Posterior vena cava (tissue), 2 donors: ENCODE measurements around the gene DPYSL4. TPM values are rescaled to one million over a fixed set of nuclear protein-coding genes. Genes with fewer than 3 reads are reported as not detected.

ENCODE experiments used
- DNase-seq: peaks from one replicate; pipeline ENCODE4 v3.0.0-alpha.2; 2020; ENCODE audit warnings: low spot score
- intact Hi-C, 2 donors: fragments of 100-400 bp; cut with DNase I; formaldehyde crosslinking; loops; one replicate each; pipeline versions ENCODE4 v1.14.1 to v1.14.2; 2022 to 2023
- total RNA-seq, 2 donors: library from RNA; stranded (reverse); fragmentation: NEBNext Ultra II Directional; extraction: Animal tissue kit (Norgen Biotek cat#: 25700); gene quantifications; one replicate each; pipeline ENCODE4 v1.2.1, GENCODE V29; 2021
- donor health status: DM: yes; HTN: yes; CAD: no.
- donor health status: DM: yes; HTN: yes; CAD: no.

The DPYSL4 gene
- total RNA-seq, 2 donors from 2014 or later = 1.4 to 2.1 TPM

DNA sequence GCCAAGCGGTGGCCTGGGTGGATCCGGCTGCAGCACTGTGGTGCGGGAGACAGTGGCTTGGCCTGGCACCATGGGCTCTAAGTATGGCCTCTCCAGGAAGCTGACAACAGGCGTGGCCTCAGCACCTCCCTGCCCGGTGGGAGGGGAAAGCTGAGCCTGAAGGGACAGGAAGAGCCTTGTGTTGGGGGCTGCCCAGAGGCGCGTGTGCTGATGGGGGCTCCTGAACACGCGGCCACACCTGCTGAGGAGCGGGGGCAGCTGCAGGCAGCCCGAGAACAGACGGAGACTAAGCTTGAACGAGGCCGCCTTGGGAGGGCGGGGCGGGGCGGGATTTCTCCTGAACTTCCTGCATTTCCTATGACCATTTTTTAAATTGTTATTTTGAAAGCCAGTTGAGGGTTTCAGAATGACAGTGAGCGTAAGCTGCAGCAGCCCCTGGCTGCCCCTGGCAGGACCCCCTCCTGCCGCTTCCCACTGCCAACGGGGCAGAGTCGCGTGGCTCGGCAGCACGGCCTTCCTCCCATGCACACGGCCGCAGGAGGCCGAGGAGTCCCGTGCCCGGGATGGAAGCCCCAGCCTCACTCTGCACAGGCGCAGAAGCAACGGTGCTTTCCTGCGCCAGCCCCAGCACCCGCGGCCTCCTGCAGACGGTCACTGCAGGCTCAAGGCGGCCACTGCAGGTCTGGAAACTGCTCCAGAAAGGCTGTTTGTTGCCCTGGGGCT is 43.2 kb downstream of the DPYSL4 start:
- intact Hi-C loops = loop anchor here in 1 of 2 donors (5.0 to 10.0 kb wide), 2 partner anchors 222 to 415 kb away; no protein-coding TSS in a partner anchor
- DNase-seq = no peak

DNA sequence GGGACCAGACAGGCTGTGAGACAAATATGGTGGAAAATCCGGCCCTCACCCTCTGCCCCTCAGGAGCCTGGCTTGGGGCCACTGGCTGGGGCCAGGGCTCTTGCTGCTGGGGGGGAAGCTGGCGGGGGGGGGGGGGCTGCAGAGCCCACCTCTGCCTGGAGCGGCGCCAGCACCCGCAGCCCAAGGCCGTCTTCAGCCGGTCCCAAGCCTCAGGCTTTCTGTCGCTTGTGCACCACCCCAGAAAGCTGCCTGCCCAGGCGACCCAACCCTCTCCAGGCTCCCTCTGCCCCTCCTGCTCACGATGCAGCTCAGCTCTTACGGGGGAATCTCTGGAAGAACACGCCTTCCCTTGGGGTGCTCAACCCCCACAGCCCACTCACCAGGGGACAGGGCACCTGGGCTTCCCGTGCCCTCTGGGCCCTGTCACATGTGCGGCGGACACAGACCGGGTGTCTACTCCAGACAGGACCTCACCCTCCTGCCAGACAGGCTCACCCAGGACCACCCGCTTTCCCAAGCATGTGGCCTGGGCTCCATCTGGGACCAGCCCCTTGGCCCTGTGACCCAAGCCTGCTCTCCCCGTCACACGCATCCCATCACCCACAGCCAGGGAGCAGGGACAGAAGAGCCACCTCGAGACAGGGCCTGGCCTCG is 43.9 kb downstream of the DPYSL4 start:
- intact Hi-C loops = loop anchor here in 1 of 2 donors (10.0 kb wide), 1 partner anchor 414 kb away; no protein-coding TSS in a partner anchor
- no peak for DNase-seq

DNA sequence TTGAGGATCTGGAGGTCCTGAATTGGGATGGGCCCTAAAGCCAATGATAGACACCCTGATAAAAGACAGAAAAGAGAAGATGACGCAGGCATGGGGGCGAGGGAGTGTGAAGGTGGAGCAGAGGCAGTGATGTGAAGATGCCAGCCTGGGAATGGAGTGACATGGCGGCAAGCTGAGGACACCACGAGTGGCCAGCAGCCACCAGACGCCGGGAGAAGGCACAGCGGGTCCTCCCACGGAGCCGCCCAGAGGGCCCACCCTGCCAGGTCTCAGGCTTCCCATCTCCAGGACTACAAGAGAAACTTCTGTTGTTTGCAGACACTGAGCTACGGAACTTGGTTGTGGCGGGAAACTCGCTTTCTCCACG is 44.9 kb downstream of the DPYSL4 start:
- DNase-seq = no peak
- intact Hi-C loops = loop anchor here in 1 of 2 donors (10.0 kb wide), 1 partner anchor 413 kb away; no protein-coding TSS in a partner anchor

DNA sequence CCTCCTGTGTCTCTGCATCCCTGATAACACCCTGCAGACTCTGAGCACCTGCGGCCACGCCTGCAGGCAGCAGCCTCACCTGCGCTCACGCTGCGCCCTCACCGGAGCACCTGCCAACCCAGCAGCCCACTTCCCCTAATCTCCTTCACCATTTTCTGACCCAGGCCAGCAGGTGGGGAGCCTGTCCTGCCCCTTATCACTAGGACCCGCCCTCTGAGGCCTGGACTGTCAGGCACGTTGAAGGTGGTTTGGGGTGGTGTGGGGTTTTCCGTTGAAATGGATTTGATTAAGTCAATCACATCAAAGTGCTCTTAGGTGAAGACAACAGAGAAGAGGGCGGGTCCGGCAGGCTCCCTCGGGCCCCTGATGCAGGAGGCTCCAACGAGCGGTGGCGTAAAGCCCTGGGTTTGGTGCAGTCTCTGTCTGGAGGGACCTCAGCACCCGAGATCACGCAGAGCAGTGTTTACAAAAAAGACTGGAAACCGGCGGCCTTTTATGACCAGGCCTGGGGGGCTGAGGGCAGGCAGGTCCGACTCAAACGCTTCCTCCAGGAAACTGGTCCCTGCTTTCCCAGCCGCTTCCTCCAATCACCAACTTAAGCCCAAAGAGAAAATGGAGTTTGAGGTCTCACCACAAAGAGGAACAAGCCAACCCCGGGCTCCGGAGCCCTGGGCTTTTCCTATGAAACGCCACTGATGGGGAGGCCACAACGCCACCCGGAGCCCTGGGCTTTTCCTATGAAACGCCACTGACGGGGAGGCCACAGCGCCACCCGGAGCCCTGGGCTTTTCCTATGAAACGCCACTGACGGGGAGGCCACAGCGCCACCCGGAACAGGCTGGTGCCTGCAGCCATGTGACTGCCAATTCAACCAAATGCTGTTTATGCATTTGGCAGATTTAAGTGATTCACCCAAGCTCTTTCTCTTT is 45.5 kb downstream of the DPYSL4 start:
- intact Hi-C loops = loop anchor here in 1 of 2 donors (10.0 kb wide), 1 partner anchor 413 kb away; no protein-coding TSS in a partner anchor
- no peak for DNase-seq

DNA sequence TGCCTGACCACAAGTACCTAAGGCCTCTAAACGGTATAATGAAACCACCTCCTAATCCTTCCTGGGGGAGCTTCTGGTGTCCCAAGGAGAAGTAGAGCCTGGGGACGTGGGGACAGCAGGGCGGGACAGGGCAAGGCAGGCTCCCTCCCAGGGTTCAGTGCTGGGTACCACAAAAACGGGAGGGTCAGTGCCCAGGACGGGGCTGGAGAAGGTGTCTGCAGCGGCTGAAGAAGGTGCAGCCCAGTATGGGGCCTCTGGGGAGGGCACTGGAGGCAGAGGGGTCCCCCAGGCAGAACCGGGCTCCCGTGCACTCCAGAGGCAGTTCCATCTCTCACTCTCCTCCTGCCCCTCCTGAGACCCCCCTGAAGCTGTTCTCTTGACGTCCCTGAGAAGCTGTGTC is 46.2 kb downstream of the DPYSL4 start:
- DNase-seq = no peak
- intact Hi-C loops = loop anchor here in 1 of 2 donors (10.0 kb wide), 1 partner anchor 412 kb away; no protein-coding TSS in a partner anchor

DNA sequence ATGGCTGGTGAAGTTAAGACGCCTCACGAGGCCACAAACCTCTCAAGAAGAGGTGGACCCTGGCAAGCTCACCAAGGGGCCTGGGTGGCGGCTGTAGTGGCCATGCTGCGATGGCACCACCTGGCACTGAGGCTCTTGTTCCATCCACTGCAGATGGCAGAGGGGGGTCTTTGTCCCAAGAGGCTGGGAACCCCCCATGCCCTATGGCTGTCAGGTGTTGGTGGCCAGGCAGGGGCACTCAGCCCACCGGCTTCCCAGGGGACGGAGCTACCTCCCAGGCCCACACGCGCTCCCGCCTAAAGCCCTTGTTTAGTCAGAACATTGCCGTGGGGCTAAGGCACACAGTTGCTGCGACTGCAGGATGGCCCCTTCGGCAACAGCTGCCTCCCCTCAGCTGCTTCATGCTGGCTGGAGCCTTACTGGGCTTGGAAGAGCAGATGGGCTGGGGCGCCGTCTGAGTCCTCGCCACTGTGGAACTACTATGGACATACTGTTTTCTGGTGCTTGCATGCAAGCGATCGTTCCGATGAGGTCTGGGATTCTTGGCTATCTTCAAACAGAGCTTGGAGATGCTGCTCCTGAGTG is 46.8 kb downstream of the DPYSL4 start:
- DNase-seq = no peak
- intact Hi-C loops = loop anchor here in 1 of 2 donors (10.0 kb wide), 1 partner anchor 411 kb away; no protein-coding TSS in a partner anchor

DNA sequence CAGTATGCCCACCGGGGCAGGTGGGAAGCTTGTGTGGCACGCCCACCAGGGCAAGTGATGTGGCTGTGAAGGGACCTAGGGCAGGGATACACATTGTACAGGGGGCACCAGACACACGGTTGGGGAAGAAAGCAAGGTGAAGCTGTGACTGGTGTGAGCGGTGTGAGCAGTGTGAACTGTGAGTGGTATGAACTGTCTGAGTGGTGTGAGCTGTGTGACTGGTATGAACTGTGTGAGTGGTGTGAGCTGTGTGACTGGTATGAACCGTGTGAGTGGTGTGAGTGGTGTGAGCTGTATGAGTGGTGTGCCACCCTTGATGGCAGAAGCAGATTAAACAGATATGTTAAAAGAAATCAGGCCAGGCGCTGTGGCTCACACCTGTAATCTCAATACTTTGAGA is 48.1 kb downstream of the DPYSL4 start:
- intact Hi-C loops = loop anchor here in 1 of 2 donors (10.0 kb wide), 1 partner anchor 410 kb away; no protein-coding TSS in a partner anchor
- DNase-seq = no peak

DNA sequence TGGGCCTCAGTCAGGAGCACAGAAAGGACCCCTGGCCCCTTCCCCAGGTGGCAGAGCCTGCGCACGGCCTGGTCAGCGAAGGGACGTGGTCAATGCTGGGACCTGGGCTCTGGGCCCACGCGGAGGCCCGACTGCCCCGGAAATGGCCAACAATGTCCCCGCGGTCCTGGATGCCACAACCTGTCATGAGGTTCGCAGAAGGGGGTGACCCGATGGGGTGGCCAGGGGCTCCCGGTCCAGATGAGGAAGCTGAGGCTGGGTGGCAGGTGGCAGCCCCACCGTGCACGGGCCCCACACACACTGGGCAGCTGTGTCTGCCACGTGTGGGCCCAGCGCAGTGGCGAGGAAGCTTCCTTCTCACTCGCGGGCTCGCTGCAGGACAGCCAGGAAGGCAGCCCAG is 49.4 kb downstream of the DPYSL4 start:
- no peak for DNase-seq
- intact Hi-C loops = loop anchor here in 1 of 2 donors (10.0 kb wide), 1 partner anchor 409 kb away; no protein-coding TSS in a partner anchor

DNA sequence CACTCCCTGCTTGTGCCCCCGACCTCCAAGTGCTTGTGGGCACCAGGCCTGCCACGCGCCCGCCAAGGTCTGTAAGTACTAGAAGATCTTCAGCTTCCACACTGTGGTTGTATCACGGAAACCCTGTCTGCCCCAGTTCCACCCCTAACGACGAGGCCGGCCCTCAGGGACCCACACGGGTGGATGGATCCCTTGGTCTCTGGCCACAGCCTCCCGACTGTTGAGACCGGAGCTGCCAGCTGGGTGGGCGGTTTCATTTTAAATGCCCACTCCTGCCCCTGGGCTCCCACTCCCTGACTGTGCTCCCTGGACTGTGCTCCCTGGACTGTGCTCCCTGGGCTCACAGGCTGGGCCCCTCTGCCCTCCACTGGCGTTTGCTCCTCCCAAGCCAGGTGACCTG is 50.1 kb downstream of the DPYSL4 start:
- intact Hi-C loops = loop anchor here in 1 of 2 donors (10.0 kb wide), 1 partner anchor 408 kb away; no protein-coding TSS in a partner anchor
- no peak for DNase-seq

DNA sequence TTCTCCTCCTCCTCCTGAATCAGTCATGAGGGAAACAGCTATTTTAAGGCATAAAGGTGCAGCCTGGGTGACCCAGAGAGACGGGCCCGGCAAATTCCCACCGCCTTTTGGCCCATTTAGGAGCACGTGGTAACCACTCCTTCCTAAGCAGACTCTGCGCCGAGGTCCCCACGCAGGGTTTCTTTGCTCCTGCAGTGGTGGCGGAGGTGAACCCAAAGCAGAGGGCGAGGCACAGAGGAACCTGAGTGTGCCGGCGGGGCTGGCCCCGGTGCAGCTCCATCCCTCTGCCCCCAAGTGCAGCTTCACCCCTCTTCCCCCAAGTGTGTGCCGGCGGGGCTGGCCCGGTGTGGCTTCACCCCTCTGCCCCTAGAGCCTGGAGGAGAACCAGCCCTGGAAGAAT is 50.6 kb downstream of the DPYSL4 start:
- no peak for DNase-seq
- intact Hi-C loops = loop anchor here in 1 of 2 donors (10.0 kb wide), 1 partner anchor 407 kb away; no protein-coding TSS in a partner anchor

DNA sequence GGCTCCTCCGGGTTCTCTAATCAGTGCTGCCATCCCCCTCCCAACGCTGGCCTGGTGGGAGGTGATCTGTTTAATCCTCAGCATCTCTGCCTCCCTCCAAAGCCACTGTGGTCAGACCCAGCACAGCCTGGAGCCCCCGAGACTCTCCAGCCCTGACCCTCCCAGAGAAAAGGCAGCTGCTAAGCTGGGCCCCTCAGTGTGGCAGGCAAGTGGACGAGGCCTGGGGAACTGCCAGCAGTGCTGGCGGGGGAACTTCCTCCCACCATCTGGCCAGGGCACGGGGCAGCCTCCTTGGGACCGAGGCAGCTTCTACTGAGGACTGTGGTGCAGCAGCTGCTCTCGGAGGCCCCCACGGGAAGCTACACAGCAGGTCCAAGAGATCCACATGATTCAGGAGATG is 51.1 kb downstream of the DPYSL4 start:
- intact Hi-C loops = loop anchor here in 1 of 2 donors (10.0 kb wide), 1 partner anchor 407 kb away; no protein-coding TSS in a partner anchor
- no peak for DNase-seq

DNA sequence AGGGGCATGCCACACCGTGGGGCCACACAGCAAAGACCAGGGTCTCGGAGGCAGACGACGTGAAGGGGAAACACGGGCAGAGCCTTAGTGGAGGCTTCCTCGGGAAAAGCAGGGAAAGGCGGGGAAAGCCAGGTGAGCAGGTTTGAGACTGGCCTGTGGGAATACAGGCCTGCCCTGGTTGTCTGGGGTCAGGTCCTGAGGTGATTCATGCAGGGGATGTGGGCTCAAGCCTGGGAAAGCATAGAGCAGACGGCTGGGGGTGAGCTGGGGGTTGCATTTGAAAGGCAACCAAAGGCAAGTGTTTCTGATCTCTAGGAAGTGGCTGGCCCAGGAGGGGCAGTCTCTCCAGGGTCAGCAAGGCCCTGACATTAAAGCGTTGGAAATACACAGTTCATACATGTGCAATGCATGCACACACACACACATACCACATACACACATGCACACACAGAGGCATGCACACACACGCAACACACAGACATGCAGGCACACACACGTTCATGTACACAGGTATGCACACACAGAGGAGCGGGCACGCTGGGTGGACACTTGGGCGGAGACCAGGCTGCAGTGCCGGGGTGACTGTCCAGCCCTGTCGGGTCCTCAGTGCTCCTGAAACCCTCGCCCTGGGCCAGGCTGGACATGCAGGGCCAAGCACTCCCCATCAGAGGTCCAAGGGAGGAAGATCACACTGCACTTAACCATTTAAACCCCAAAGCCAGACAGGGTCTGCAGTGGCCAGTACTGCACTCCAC is 51.8 kb downstream of the DPYSL4 start:
- no peak for DNase-seq
- intact Hi-C loops = loop anchor here in 1 of 2 donors (10.0 kb wide), 1 partner anchor 406 kb away; no protein-coding TSS in a partner anchor

DNA sequence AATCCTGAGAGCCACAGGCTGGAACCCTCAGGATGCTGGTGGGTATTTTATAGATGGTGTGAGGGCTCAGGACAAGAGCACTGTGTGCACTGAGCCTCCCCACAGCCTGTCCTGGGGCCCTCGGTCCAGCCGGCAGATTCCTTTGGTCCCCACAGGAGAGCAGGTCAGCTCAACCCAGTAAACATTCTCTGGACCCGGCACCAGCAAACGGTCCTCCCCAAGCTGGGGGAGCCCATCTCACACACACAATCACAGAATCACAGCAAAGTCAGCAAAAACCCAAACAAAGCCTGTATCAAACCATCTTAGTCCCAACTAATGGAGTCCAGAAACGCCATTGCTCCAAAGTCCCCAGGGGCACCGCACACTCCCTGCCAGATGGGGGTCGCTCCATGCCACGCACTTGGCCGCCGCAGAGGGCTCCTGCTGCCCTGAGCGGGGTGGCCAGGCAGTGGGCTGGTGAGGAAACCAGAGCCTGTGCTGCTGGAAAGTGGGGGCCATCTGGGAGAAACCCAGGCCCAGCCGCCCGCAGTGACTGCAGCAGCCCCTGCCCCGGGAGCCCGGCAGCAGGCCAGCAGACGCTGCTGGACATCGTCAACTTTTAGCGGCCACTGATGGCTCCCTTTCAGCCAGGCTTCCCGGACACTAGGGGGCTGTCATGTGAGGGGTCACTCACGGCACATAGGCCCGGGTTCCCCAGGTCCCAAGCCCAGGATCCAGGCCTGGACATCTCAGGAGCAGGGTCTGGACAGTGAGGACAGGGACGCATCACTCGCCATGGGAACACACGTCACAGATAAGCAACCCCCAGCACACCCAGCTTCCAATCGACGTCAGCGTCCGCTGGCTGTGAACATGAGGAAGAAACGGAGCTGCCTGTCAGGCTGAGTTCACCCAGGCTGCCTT is 52.6 kb downstream of the DPYSL4 start:
- DNase-seq = no peak
- intact Hi-C loops = loop anchor here in 1 of 2 donors (10.0 kb wide), 1 partner anchor 405 kb away; no protein-coding TSS in a partner anchor

DNA sequence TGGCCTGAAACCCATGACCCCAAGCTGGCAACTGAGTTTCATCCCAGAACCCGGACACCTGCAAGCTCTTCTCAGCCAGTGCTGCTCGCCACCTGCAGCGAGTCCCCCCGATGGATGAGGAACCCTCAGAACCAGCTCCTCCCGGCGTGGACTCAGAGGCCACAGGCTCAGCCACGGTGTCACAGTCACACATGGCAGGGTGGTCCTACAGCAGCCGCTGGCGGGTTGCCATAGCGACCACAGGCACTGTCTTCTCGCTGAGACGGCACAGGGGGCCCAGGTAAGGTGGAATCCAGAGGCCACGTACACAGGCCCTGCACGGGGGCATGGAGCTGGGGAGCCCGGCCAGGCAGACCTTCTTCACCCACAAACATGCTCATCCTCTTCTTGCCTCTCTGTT is 53.4 kb downstream of the DPYSL4 start:
- intact Hi-C loops = no loop called here
- no peak for DNase-seq

DNA sequence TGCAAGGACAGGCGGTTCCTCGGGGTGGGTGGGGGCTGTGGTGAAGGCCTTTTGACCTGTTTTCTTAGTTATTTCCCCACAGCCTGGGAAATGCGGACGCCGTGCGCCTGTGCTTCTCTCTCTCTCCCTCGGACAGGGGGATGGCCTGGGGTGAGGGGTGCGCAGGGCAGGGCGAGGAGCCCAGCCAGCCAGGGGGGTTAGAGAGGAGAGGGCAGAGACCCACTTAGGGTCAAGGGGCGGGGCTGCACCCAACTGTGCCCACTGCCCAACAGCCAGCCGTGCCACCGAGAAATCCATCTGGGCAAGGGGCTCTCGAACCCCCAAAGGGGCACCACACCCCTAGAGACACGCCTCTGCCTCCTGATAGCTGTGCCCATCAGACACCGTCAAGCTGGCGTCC is 53.8 kb downstream of the DPYSL4 start:
- intact Hi-C loops = no loop called here
- no peak for DNase-seq

DNA sequence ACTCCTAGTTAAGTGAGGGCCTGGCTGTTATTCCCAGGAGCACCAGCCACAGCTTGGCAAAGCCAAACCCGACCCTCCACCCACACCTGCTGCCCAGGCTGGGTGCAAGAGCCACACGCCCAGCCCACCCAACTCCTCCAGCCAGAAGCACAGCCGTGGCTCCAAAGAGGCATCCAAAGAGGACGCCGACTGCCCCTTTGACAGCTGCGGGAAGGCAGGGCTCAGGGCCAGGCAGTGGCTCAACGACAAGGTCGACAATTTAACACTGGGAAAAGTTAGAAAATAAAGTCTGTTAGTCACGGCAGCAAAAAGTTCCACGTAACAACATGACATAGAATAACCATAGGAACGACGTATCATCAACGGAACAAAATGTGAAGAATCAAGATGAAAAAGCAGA is 54.3 kb downstream of the DPYSL4 start:
- intact Hi-C loops = no loop called here

DNA sequence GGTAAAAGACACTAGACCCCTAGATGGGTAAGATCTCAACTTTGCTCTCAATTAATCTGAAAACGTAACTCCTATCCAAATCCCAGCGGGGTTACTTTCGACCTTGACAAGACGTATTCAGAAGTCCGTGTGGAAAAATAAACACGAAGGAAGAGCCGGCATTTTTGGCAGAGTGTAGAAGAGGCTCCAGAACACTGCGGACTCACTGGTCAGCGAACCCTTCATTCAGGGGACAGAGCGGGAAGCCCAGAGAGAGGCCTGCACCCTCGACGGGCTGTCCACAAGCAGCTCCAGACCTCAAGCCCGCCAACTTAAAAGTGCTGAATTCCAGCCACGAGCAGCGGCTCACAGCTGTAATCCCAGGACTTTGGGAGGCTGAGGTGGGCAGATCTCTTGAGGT is 54.7 kb downstream of the DPYSL4 start:
- intact Hi-C loops = no loop called here
- no peak for DNase-seq

More for the DNA sequence above, 54.3 kb downstream of the DPYSL4 start:
- DNase-seq = no peak
